Stimulated activated CD8-positive, alpha-beta memory T cell treated with anti-CD3 and anti-CD28 coated beads, Interleukin-2, amount 100 ng/mL, for 1 hour (primary cell): ENCODE data around the gene CCDC3.
"Not testable (repeated sequence)": the region's sequence is repeated elsewhere in the genome, so short reads cannot be mapped to it uniquely, and the experiment has no call there.

ENCODE experiments used
- DNase-seq, 2 donors: peaks; one replicate each; pipeline ENCODE4 v3.0.0-alpha.2; 2020; ENCODE audit warnings: low read depth in 2 of 2

The CCDC3 gene

DNA sequence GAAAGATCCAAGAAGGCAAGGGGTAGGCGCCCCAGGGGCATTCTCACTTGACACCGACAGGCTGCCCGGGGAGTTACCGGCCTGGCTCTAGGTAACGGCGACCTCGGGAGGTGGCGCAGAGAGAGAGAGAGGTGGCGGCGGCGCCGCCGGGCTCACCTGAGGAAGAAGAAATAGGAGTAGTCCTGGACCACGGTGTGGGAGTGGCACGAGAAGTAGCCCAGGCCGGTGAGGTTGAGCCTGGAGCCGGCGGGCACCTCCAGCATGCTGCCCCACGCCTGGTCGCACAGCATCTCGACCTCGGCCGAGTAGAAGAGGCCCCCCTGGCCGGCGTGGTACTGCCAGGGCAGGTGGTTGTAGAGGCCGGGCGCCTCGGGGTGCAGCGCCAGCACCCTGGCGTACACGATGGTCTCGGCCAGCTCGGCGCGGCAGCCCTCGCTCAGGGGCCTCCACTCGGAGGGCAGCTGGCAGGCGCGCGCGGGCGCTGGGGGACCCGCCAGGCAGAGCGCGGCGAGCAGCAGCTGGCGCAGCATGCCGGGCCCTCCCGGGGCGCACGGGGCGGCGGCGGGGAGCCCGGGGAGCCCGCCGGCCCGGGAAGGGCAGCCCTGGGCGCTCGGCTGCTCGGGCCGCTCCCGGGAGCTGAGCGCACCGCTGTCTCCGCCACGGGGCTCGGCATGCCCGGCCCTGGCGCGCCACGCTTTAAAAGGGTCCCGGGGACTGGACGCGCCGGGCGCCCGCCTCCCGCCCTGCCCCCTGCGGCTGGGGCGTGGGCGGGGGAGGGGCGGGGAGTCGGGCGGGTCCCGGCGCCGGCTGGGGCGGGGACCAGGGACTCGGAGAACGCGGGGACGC, at the start of gene CCDC3:
Gene CCDC3 (minus strand): TSS at position 673 of the 846 bp plus-strand sequence. CDS start 143 bp downstream, at position 530.
- DNase-seq = no peak

GRCh38 chr10:13051126-13051694, 49.7 kb upstream of the CCDC3 start:
- no peak for DNase-seq

- no peak for DNase-seq
These were observed 48.4 kb upstream of the CCDC3 start for GRCh38 chr10:13049774-13050420.

- no peak for DNase-seq
These were observed 47.2 kb upstream of the CCDC3 start for GRCh38 chr10:13048762-13049161.

- no peak for DNase-seq
These were observed 46.2 kb upstream of the CCDC3 start for GRCh38 chr10:13047529-13048206.

DNA sequence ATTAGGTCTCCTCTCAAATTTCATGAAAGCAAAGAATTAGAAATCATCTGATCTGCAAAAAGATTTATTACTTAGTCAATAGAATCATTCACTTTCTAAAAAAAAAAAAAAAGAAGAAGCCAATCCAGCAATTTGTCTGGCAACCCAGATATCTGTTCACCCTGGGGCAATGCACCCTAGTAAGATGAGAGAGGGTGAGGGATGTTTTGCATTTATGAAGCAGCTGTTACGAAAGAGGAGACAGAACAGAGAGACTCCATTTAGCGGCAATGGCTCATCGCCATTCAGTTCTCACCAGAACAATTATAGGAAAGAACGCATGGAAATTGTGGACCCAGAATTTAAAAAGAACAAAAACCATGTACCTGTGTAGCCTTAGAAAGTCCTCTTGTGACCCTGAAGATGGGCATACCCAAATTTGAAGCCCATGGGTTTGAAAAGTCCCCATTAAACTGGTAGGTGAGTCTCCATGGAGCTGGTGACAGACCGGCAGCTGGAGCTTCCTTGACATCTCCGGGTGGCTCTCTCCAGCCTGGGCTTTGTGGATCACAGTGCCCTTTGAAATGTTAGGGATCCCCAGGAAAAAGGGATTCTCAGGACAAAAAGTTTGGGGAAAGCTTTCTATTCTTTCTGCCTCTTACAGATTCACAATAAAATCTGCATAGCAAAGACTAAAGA, 45.5 kb upstream of the CCDC3 start:
- no peak for DNase-seq

- no peak for DNase-seq
These were observed 42.0 kb upstream of the CCDC3 start for GRCh38 chr10:13043520-13043919.

- DNase-seq = no peak
These were observed 38.2 kb upstream of the CCDC3 start for GRCh38 chr10:13039761-13040160.

DNA sequence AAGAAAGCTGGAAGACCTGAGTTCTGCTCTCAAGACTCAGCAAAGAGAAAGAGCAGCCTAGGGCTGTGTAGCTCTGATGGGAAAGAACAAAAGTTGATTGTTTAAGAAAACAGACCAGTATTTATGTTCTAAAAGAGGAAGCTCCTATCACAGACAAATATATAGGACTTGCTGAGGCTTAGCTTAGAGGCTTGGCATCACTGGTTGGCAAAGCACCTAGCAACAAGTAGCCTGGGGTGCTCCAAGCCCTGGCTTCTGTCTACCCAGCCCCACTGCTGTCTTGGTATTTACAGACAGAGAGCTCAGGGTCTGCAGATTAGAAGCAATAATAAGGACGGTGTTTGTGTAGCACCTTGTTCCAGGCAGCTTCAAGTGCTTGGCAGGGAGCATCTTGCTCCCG, 36.9 kb upstream of the CCDC3 start:
- no peak for DNase-seq

GRCh38 chr10:13037832-13038231, 36.3 kb upstream of the CCDC3 start:
- DNase-seq = no peak

- no peak for DNase-seq
These were observed 35.3 kb upstream of the CCDC3 start for GRCh38 chr10:13036841-13037240.

- not testable (repeated sequence) for DNase-seq
These were observed 34.2 kb upstream of the CCDC3 start for GRCh38 chr10:13035731-13036130.

DNA sequence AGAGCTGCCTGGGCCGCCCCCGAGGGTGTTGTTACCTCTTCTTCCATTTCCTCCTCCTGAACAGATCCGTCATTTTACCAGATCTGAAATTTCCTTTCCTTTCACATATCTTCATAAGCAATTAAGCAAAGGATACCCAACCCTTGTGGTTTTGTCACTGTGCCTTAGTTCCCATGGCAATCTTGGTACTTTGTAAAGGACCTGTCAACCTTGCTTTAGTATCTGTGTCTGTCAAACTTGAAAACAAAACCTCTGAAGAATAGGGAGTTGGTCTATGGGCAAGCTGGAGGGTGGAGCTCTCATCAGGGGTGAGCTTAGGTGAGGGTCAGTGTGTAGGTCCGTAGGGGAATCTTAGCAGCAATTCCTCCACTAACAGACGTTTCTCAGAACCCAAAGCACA, 25.4 kb upstream of the CCDC3 start:
- DNase-seq = no peak

DNA sequence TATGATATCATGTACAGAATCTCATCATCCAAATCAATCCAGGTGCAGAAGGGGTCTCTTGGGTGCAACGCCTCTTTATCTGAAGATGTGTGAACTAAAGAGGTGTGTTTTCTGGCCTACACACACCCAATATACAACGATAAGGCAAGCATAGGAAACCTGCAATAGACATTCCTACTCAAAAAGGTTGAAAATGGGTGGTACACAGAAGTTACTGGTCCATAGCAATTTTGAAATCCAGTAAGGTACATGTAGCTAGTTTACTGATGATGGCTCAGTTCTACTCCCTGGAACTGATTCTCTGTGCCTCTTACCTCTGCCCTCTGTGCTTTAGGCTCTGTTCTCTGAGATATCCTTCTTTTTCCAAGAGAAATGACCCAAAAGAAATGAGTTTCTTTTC, 22.2 kb upstream of the CCDC3 start:
- DNase-seq = no peak

- no peak for DNase-seq
These were observed 17.8 kb upstream of the CCDC3 start for GRCh38 chr10:13019280-13019679.

- DNase-seq = no peak
These were observed 16.7 kb upstream of the CCDC3 start for GRCh38 chr10:13018171-13018570.

DNA sequence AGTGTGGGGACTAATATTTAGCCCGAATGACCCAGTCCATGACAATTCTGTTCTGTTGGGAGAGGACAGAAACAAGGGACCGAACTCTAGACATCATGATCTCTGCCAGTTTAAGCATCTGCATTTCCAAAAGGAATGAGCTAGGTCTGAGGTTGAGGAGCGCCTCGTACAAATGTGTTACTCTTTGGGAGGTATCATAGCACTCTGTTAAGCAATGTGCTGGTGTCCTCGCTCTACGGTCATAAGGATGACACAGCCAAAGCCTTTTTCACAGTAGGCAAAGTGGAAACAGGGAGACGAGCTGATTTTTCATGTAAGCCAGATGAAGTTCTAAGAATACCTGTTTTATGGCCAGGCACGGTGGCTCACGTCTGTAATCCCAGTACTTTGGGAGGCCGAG, 15.4 kb upstream of the CCDC3 start:
- no peak for DNase-seq

GRCh38 chr10:13016426-13016825, 14.9 kb upstream of the CCDC3 start:
- no peak for DNase-seq

- DNase-seq = no peak
These were observed 4.5 kb upstream of the CCDC3 start for GRCh38 chr10:13006037-13006436.

- no peak for DNase-seq
These were observed 2.2 kb upstream of the CCDC3 start for GRCh38 chr10:13003759-13004158.

DNA sequence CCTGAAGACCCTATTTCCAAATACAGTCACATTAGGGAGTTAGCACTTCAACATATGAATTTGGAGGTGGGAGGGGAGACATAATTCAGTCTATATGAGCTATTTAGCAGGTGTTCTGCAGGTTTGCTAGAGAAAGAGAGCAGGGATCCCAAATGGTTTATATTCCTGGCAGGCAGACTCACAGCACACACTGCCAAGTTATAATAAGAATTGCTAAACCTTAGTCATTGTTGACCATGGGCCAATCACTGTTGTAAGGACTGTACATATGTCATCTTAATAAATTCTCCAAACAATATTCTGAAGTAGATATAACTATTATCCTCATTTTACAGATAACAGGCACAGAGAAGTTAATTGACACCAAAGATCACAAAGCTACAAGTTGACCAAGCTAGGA, 1.5 kb upstream of the CCDC3 start:
- DNase-seq = no peak

- no peak for DNase-seq
These were observed 337 bp upstream of the CCDC3 start for GRCh38 chr10:13001887-13002212.
